ENCODE results near the gene S100A3. TPM values are rescaled to one million over a fixed set of nuclear protein-coding genes. Genes with fewer than 3 reads are reported as not detected.

The S100A3 gene
- total and polyA plus RNA-seq, 3 experiments from 2014 or later = not detected

DNA sequence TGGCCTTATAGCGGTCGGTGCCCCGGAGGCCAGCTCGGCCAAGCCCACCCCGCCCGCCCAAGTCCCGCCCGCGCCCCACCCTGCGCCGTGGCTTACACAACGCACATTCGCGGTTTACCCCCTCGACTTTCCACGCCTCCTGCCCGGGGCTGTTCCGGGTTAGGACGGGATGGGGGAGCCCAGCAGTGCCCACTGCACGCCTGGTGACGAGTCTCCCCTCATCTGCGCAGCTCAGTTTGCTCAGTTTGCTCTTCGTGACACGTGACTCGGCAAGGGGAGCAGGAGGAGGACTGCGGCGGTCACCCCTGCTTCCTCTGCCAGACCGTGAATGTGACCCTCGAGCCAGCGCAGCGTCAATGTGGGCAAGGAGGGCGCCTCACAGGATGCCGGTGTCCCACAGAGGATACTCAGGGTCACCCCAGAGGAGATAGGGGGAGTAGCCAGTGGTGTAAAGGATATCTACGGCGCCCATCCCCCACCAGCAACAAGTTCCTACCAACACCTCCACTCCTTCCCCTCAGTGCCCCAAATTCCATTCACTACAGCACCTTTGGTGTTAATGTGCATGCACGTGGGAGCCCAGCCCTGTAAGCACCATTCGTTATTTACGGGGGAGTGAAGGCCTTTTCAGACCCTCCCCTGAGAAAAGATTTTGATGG lies 12.9 kb downstream of the S100A3 start:
- peaks cover 0 to 1% (median 0%) of the 10 kb centered on the region in 5 donors for H3K9me3 Mint-ChIP-seq
- ChIA-PET CTCF (interaction anchor here (1.0 to 6.5 kb wide), 6 partner anchors 9 to 45 kb away, joined by 3 to 125 read pairs (median 6); partner anchors contain the start of gene S100A4), POLR2A (interaction anchor here (0.6 to 6.8 kb wide), 9 partner anchors 9 to 454 kb away, joined by 3 to 121 read pairs (median 4); partner anchors contain the start of genes CHTOP, RPS27, S100A4 and SLC27A3)
- peaks cover 69 to 89% (median 76%) of the 10 kb centered on the region in 3 donors for H3K4me1 Mint-ChIP-seq
- H3K27me3 ChIP-seq (ENCODE audit: insufficient read depth, low read length, poor library complexity, severe bottlenecking) = no peaks in the 10 kb centered on the region
- peak overlapping the region; percentile 95 for H3K4me3 ChIP-seq (ENCODE audit: low read length)
- peak; percentile 78 to 94 (median 86) for DNase-seq
- H3K27ac ChIP-seq (ENCODE audit: low read depth, low read length) = peak overlapping the region; percentile 86
- peaks cover 0 to 1% of the 10 kb centered on the region in 2 donors for H3K27me3 Mint-ChIP-seq
- H3K27ac Mint-ChIP-seq = peak overlapping the region; percentile 94 to 99 (median 98)
- no peaks in the 10 kb centered on the region for H3K9me3 ChIP-seq (ENCODE audit: low read length)
- peaks cover 73% of the 10 kb centered on the region for H3K4me1 ChIP-seq (ENCODE audit: insufficient read depth, low read length)
- H3K36me3 ChIP-seq (ENCODE audit: insufficient read depth, low read length) = no peaks in the 10 kb centered on the region
- H3K36me3 Mint-ChIP-seq = peaks cover 0 to 27% (median 4%) of the 10 kb centered on the region in 3 donors
- H3K4me3 Mint-ChIP-seq = peak overlapping the region; percentile 95 to 98 (median 96)

DNA sequence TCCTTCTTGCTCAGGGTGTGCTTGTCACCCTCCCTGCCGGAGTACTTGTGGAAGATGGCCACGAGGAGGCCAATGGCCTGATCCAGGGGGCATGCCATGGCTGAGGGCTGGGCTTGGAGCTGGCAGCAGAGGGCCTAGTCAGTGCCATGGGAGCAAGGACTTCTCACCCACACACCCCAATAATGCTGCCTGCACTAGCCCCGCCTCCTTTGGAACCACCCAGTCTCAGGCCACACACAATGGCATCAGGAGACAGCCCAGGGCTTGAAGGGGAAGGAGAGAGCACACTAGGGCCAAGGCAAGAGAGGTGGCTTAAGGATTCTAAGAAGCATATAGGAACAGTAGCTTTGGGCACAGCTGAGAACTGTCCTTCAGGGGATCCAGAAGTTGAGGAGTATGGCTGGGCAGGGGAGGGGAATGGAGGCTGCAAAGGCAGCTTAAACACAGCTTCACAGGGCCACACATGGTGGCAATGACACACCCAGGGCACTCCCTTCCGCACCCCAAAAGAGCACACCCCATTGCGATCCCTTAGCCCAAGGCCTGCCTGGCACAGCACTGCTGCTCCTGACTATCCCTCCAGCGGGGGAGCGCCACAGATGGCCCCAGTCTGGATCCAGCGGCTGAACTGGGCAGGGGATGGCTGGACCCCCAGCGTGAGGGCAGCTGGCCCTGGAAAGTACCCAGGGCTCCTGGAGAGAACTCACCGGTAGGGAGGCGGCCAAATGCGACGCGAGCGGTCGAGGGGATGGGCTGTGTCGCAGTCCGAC lies 13.6 kb downstream of the S100A3 start, which contains the start of gene S100A6:
S100A6 (minus strand) TSS at position 750 of the 770 bp plus-strand sequence; CDS start at position 98, 652 bp downstream.
- peaks cover 0 to 1% of the 10 kb centered on the region in 2 donors for H3K27me3 Mint-ChIP-seq
- Histone ChIP-seq H3K4me3 (ENCODE audit: low read length) (peak within 1 kb of the TSS; percentile 95), H3K27ac (ENCODE audit: low read depth, low read length) (peak within 1 kb of the TSS; percentile 86), H3K27me3 (ENCODE audit: insufficient read depth, low read length, poor library complexity, severe bottlenecking) (no peaks in the 10 kb centered on the region), H3K9me3 (ENCODE audit: low read length) (no peaks in the 10 kb centered on the region), H3K4me1 (ENCODE audit: insufficient read depth, low read length) (peaks cover 70% of the 10 kb centered on the region), H3K36me3 (ENCODE audit: insufficient read depth, low read length) (no peaks in the 10 kb centered on the region)
- DNase-seq = peak in 4 of 5 donors; percentile 23 to 65 (median 26)
- peaks cover 0 to 27% (median 4%) of the 10 kb centered on the region in 3 donors for H3K36me3 Mint-ChIP-seq
- peaks cover 0 to 1% (median 0%) of the 10 kb centered on the region in 5 donors for H3K9me3 Mint-ChIP-seq
- peaks cover 67 to 88% (median 74%) of the 10 kb centered on the region in 3 donors for H3K4me1 Mint-ChIP-seq
- peak within 1 kb of the TSS; percentile 95 to 98 (median 96) for H3K4me3 Mint-ChIP-seq
- POLR2A ChIA-PET = interaction anchor here (0.6 to 6.8 kb wide), 8 partner anchors 10 to 455 kb away, joined by 3 to 121 read pairs (median 4); partner anchors contain the start of genes CHTOP, RPS27, S100A4 and SLC27A3
- CTCF ChIA-PET = interaction anchor here (0.8 to 6.5 kb wide), 8 partner anchors 10 to 46 kb away, joined by 3 to 125 read pairs (median 5); partner anchors contain the start of gene S100A4
- peak within 1 kb of the TSS; percentile 94 to 100 (median 98) for H3K27ac Mint-ChIP-seq

DNA sequence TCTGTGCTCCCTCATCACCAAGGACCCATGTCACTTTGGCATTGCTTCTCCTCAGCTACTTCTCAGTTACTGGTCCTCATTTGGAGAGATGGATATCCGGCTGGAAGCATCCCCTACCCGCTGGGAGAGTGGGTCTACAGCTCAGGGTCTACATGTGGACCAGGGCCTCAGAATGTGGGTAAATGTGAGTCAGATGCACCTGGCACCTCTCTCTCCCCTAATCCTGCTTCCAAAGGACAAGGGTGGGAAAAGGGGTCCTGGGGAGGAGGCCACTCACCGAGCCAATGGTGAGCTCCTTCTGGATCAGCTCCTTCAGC lies 14.2 kb downstream of the S100A3 start:
- H3K4me3 Mint-ChIP-seq = peak overlapping the region; percentile 95 to 98 (median 96)
- H3K9me3 ChIP-seq (ENCODE audit: low read length) = no peaks in the 10 kb centered on the region
- ChIA-PET CTCF (interaction anchor here (0.8 to 6.5 kb wide), 7 partner anchors 10 to 36 kb away, joined by 3 to 125 read pairs (median 6); partner anchors contain the start of gene S100A4), POLR2A (interaction anchor here (1.1 to 6.8 kb wide), 6 partner anchors 10 to 241 kb away, joined by 3 to 121 read pairs (median 5); partner anchors contain the start of genes CHTOP, S100A4 and SLC27A3)
- H3K27me3 Mint-ChIP-seq = peaks cover 0 to 1% of the 10 kb centered on the region in 2 donors
- peak overlapping the region; percentile 95 for H3K4me3 ChIP-seq (ENCODE audit: low read length)
- H3K36me3 Mint-ChIP-seq = peaks cover 0 to 27% (median 4%) of the 10 kb centered on the region in 3 donors
- H3K27ac ChIP-seq (ENCODE audit: low read depth, low read length) = peak overlapping the region; percentile 86
- H3K4me1 ChIP-seq (ENCODE audit: insufficient read depth, low read length) = peaks cover 65% of the 10 kb centered on the region
- no peaks in the 10 kb centered on the region for H3K36me3 ChIP-seq (ENCODE audit: insufficient read depth, low read length)
- no peaks in the 10 kb centered on the region for H3K27me3 ChIP-seq (ENCODE audit: insufficient read depth, low read length, poor library complexity, severe bottlenecking)
- H3K9me3 Mint-ChIP-seq = peaks cover 0 to 1% (median 0%) of the 10 kb centered on the region in 5 donors
- peak overlapping the region; percentile 94 to 100 (median 96) for H3K27ac Mint-ChIP-seq
- no peak for DNase-seq
- peaks cover 61 to 85% (median 69%) of the 10 kb centered on the region in 3 donors for H3K4me1 Mint-ChIP-seq

DNA sequence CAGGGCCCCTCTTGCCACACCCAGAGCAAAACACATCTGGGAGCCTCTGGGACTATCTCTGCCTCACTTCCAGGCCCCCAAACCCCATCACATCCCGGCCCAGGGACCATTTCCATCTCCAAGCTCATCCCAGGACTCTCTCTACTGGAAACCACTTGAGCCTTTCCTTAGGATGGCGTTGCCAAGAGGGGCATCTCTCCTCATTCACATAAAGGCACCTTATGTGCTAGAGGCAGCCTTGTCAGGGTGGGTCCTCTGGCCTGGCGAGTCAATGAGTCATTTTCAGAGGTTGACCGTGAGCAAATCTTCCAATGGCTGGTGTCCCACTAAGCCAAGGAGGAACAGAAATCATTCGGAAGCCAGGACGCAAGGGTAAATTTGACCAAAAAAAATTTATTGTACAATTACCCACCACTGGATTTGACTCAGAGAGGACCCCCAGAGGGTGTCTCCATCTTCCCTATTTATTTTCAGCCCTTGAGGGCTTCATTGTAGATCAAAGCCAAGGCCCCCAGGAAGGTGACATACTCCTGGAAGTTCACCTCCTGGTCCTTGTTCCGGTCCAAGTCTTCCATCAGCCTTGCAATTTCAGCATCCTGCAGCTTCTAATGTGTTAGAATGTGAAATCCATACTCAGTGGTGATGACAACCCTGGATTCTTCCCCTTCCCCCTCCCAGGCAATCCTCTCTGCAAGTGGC lies 14.7 kb downstream of the S100A3 start:
- peak overlapping the region; percentile 41 for H3K27ac ChIP-seq (ENCODE audit: low read depth, low read length)
- ChIA-PET CTCF (interaction anchor here (0.8 to 6.5 kb wide), 9 partner anchors 9 to 36 kb away, joined by 3 to 125 read pairs (median 27); partner anchors contain the start of gene S100A4), POLR2A (interaction anchor here (0.5 to 6.8 kb wide), 6 partner anchors 11 to 199 kb away, joined by 4 to 121 read pairs (median 9); partner anchors contain the start of genes CHTOP and S100A4)

DNA sequence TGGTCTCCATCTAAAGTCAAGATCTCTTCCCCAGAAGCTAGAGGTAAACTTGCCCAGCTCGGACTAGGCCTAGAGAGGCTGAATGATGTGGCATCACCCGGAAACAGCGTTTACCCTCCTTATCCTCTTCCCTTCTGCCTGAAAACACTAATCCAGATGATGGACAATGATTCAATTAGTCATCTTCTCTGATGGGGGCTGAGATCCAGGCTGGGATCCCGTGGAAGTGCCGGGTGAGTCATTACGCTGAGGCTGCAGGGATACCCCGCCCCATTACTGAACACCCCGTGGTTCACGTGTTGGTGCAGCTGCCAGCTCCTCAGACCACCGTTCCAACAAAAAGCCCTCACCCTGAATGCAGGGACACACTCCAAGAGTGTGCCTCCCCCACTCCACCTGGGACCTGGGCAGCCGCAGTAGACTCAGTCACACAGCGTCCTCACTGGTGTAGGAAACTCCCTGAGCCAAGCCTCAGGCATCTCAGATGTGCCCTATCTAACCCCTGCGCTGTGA lies 15.3 kb downstream of the S100A3 start:
- peaks cover 0 to 1% (median 0%) of the 10 kb centered on the region in 5 donors for H3K9me3 Mint-ChIP-seq
- H3K4me3 Mint-ChIP-seq = peak overlapping the region; percentile 87 to 98 (median 96)
- Histone ChIP-seq H3K9me3 (ENCODE audit: low read length) (no peaks in the 10 kb centered on the region), H3K27me3 (ENCODE audit: insufficient read depth, low read length, poor library complexity, severe bottlenecking) (no peaks in the 10 kb centered on the region), H3K4me1 (ENCODE audit: insufficient read depth, low read length) (peaks cover 60% of the 10 kb centered on the region), H3K27ac (ENCODE audit: low read depth, low read length) (peak overlapping the region; percentile 41), H3K36me3 (ENCODE audit: insufficient read depth, low read length) (no peaks in the 10 kb centered on the region), H3K4me3 (ENCODE audit: low read length) (peak overlapping the region; percentile 35)
- H3K4me1 Mint-ChIP-seq = peaks cover 60 to 82% (median 70%) of the 10 kb centered on the region in 3 donors
- peak in 1 of 5 donors; percentile 31 for DNase-seq
- POLR2A ChIA-PET = interaction anchor here (0.5 to 6.8 kb wide), 5 partner anchors 11 to 199 kb away, joined by 4 to 121 read pairs (median 12); partner anchors contain the start of genes CHTOP and S100A4
- CTCF ChIA-PET = interaction anchor here (0.8 to 6.5 kb wide), 12 partner anchors 11 to 115 kb away, joined by 3 to 125 read pairs (median 20); partner anchors contain the start of gene S100A4
- H3K27me3 Mint-ChIP-seq = peaks cover 0 to 1% of the 10 kb centered on the region in 2 donors
- peak overlapping the region; percentile 94 to 100 (median 96) for H3K27ac Mint-ChIP-seq
- peaks cover 0 to 27% (median 7%) of the 10 kb centered on the region in 3 donors for H3K36me3 Mint-ChIP-seq

More for the DNA sequence above, 14.7 kb downstream of the S100A3 start:
- no peak for DNase-seq
- Mint-ChIP-seq H3K27me3 (peaks cover 0 to 1% of the 10 kb centered on the region in 2 donors), H3K4me3 (peak overlapping the region; percentile 95 to 98 (median 96)), H3K27ac (peak overlapping the region; percentile 94 to 100 (median 96)), H3K4me1 (peaks cover 56 to 82% (median 66%) of the 10 kb centered on the region in 3 donors), H3K36me3 (peaks cover 0 to 27% (median 4%) of the 10 kb centered on the region in 3 donors), H3K9me3 (peaks cover 0 to 1% (median 0%) of the 10 kb centered on the region in 5 donors)
- Histone ChIP-seq H3K4me3 (ENCODE audit: low read length) (peak overlapping the region; percentile 95), H3K36me3 (ENCODE audit: insufficient read depth, low read length) (no peaks in the 10 kb centered on the region), H3K27me3 (ENCODE audit: insufficient read depth, low read length, poor library complexity, severe bottlenecking) (no peaks in the 10 kb centered on the region), H3K4me1 (ENCODE audit: insufficient read depth, low read length) (peaks cover 60% of the 10 kb centered on the region), H3K9me3 (ENCODE audit: low read length) (no peaks in the 10 kb centered on the region)

DNA sequence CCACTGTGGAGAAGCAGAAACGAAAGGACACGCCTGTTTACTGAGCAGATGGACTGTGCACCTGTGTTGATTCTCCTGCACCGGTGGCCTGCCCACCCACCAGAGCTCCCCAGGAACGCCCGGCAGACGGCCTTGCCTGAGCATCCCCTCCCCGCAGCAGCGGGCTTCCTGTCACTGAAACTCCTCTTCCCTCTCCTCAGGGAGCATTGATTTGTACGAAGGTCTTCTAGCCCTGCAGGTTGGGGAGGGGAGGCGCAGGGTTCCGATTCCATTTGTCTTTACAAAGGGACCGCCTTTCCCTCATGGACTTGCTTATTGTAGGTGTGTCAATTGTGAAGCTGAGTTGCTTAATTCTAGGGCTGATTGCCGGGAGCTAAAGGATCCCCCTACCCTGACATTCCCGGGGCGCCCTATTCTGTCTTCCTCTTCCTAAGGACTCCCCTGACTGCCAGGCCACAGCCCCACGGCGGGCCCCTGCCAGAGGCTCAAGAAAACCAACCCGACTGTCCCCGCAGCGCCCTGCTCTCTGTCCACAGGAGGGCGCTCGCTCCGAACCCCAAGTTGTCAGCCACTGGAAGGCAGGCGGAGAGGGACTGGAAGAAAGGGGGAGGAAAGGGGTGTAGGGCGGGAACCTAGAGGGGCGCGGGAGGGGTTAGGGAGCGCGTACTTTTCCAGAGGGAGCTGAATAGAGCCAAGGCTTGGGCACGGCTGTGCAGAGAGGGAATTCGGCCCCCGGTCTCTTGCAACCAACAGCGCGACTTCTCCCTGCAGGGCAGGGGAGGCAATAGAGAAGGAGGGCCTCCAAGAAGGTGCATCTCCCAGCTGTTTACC lies 16.1 kb downstream of the S100A3 start:
- no peaks in the 10 kb centered on the region for H3K27me3 ChIP-seq (ENCODE audit: insufficient read depth, low read length, poor library complexity, severe bottlenecking)
- POLR2A ChIA-PET = interaction anchor here (1.0 to 6.8 kb wide), 6 partner anchors 12 to 457 kb away, joined by 4 to 121 read pairs (median 6); partner anchors contain the start of genes CHTOP, RPS27 and S100A4
- CTCF ChIA-PET = interaction anchor here (0.6 to 6.5 kb wide), 22 partner anchors 8 to 457 kb away, joined by 3 to 125 read pairs (median 5); partner anchors contain the start of genes CHTOP, S100A3, S100A4 and S100A5
- peak overlapping the region; percentile 41 for H3K27ac ChIP-seq (ENCODE audit: low read depth, low read length)
- H3K9me3 ChIP-seq (ENCODE audit: low read length) = no peaks in the 10 kb centered on the region
- Mint-ChIP-seq H3K36me3 (peaks cover 0 to 27% (median 7%) of the 10 kb centered on the region in 3 donors), H3K4me1 (peaks cover 61 to 76% (median 68%) of the 10 kb centered on the region in 3 donors), H3K27ac (peak overlapping the region; percentile 94 to 100 (median 96)), H3K4me3 (peak overlapping the region; percentile 87 to 98 (median 96)), H3K27me3 (peaks cover 0 to 1% of the 10 kb centered on the region in 2 donors), H3K9me3 (peaks cover 0 to 1% (median 0%) of the 10 kb centered on the region in 5 donors)
- peak; percentile 66 to 82 (median 70) for DNase-seq
- peak overlapping the region; percentile 35 for H3K4me3 ChIP-seq (ENCODE audit: low read length)
- no peaks in the 10 kb centered on the region for H3K36me3 ChIP-seq (ENCODE audit: insufficient read depth, low read length)
- H3K4me1 ChIP-seq (ENCODE audit: insufficient read depth, low read length) = peaks cover 60% of the 10 kb centered on the region

Data from CD8-positive, alpha-beta memory T cell (primary cell).